Measurements from ENCODE around the gene SIPA1L3.

Gene SIPA1L3

DNA sequence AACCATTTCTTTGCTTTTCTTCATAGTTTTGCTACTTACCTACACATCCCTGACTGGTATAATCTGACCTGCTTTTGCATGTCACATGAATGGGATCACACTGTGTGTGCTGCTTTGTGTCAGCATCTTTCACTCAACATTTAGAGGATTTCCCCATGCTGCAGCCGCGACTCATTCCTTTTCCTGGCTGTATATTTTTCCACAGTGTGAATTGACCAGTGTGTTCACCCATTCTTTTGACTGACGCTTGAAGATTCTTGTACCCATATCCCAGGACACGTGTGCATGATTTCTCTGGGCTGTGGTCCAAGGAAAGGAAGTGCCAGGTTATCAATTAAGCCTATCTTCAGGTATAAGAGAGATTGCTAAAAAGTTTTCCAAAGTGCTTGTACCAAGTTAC, 198.6 kb downstream of the SIPA1L3 start:
- no peak for DNase-seq (ENCODE audit: low read depth in 2 of 2)

DNA sequence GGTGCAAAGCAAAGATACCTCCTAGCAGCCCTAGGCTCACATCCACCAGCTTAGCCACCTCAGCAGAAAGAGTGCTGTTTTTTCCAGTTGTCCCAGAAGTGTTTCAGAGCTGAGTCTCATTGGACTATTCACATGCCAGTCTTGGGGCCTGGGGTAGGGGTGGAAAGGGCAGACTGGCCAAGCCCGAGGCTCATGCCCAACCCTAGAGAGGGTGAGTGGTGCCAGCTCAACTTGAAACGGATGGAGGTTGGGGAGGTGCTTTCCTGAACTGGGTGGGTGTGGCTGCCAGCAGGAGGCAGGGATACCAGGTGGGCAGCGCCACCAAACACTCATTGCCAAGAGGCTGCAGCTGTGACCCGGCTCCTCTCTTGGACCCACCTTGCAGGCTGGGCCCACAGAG, 200.1 kb downstream of the SIPA1L3 start:
- no peak for DNase-seq (ENCODE audit: low read depth in 2 of 2)

DNA sequence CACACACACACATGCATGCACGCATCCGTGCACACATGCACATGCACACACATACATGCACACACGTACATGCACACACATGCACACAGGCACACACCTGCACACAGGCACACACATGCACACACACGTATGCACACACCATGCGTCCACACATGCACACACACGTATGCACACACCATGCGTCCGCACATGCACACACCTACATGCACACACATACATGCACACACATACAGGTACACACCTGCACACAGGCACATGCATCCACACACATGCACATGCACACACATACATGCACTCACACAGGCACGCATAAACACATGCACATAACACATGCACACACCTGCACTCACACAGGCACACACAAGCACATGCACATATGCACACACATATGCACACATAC, 204.9 kb downstream of the SIPA1L3 start:
- no peak for DNase-seq (ENCODE audit: low read depth in 2 of 2)

DNA sequence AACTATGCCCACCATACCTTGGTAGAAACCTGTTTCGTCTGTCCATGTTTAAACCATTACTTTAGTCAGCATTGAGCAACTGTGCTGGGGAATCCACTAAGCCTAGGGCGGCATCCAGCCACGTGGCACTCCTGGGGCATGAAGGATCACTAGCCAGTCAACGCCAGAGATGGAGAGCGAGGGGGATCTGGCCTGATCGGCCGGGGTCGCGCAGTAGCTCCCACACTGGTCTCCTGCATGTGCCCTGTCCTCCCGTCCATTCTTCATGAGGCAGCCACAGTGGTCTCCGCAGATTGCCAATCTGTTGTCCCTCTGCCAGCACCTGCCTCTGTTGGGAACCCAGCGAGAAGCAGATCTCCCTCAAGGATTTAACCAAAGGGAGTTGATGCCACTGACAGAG, 207.6 kb downstream of the SIPA1L3 start:
- no peak for DNase-seq (ENCODE audit: low read depth in 2 of 2)

DNA sequence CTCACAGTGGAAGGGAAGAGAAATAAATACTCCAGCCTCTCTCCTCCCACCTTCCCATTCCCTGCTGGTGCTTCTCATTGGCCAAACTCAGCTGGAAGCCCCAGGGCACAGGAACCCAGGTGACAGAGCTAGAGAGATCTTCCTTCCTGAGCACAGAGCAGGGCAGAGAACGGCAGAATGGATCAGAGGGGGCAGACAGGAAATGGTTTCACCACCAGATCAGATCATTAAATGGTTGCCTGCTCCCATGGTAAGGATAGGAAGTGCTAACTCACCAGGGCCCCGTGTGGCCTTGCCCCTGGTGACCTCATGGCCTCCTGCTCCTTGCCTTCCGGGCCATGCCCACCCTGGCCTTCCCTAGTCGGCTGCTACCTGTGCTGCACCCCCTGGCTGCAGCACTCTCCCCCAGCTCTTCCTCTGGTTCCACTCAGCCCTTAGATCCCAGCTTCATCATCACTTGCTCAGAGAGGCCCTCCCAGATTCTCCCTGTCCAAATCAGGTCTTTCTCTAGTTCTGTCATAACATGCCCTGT, 208.3 kb downstream of the SIPA1L3 start:
- no peak for DNase-seq (ENCODE audit: low read depth in 2 of 2)

DNA sequence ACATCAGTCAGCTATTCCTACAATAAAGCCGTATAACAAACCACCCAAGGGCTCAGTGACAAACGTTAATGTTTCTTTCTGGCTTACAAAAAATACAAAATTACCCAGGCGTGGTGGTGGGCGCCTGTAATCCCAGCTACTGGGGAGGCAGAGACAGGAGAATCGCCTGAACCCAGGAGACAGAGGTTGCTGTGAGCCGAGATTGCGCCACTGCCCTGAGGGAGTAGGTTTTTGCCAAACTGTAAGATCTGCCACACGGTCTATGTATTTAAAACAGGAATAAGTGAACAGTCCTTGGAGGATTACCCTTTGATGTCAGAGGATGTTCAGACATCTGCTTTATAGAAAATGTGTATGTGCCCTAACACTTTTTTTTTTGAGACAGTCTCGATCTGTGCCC, 211.2 kb downstream of the SIPA1L3 start:
- no peak for DNase-seq (ENCODE audit: low read depth in 2 of 2)

DNA sequence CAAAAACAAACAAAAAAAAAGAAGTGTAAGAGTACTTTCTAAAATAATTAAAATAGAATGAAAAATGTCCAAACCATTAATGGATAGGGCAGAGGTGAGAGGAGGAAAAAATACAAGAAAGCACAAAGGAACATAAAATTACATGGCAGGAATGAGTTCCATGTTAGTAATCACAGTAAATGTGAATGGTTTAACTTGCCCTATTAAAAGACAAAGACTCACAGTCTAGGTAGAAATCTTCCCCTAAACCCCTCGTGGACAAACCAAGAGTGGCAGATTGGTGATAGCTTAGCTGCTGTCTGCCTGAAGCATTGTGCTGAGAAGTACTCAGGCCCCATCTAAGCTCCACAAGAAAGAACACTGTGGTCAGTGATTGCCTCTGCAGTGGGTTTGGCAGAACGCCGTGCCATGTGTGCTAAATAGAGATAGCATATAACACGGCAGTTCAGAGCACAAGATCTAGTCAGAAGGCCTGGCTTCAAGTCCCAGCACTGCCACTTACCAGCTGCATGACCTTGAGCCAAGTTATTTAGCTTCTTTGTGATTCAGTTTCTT, 213.5 kb downstream of the SIPA1L3 start:
- no peak for DNase-seq (ENCODE audit: low read depth in 2 of 2)

DNA sequence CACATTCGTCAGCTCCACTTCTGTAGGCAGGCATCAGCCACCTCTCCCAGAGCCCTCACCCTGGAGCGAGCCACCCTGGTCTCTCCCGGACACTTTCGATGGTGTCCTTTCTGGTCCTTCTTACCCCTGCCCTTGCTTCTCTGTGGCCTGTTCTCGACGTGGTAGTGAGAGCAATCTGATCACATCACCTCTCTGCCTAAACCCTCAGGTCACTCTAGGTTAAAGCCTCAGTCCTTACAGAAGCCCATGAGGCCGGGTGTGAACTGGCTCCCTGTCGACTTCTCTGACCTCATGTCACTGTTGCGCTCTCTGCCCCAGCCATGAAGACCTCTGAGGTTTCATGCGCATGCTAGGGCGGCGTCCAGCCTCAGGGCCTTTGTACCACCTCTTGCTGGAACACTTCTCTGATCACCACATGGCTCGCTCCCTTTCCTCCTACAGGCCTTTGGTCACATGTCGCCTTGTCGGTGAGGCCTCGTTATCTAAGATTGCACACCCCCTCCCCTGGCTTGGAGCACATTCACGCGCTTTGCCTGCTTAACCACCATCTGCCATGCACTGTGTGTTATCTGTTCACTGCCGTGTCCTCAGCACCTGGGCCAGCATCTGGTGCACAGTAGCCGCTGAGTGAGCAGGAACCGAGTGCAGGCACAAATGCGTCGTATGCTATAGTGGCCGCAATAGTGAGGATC, 215.5 kb downstream of the SIPA1L3 start:
- DNase-seq (ENCODE audit: low read depth in 2 of 2) = no peak

DNA sequence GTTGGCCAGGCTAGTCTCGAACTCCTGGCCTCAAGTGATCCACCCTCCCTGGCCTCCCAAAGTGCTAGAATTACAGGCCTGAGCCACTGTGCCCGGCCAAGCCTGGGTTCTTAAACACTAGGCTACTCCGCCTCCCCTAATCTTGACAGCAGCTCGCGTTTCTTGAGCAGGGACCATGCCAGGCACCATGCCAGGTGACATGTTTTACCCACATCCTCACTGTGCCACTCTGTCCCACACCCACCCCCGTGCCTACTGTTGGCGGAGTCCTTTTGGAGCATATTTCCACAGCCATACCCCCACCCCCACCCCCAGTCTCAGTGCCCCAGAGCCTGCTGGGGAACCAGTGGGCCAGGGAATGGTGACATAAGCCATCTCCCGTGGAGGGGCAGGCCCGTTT, 218.2 kb downstream of the SIPA1L3 start:
- no peak for DNase-seq (ENCODE audit: low read depth in 2 of 2)

DNA sequence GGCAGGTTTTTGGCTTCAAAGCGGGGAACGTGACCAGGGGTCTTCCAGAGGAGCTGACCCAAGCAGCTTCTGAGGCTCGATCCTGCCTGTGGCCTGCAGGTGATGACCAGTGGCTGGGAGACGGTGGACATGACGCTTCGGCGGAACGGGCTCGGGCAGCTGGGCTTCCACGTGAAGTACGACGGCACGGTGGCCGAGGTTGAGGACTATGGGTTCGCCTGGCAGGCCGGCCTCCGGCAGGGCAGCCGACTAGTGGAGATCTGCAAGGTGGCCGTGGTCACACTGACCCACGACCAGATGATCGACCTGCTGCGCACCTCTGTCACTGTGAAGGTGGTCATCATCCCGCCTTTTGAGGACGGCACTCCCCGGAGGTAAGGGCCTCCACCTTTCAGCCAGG, 223.4 kb downstream of the SIPA1L3 start:
- no peak for DNase-seq (ENCODE audit: low read depth in 2 of 2)

DNA sequence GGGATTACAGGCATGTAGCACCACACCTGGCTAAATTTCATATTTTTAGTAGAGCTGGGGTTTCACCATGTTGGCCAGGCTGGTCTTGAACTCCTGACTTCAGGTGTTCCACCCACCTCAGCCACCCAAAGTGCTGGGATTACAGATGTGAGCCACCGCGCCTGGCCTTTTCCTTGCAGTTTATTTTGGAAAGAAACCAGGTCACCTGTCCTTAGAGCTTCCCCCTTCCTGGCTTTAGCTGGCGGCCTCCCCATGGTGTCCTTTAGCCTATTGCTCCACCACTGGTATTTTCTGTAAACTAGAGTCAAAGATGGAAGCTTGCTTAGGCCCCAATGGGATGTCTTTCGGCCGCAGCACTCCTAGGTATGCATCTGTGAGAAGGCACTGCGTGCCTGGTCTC, 225.8 kb downstream of the SIPA1L3 start:
- DNase-seq (ENCODE audit: low read depth in 2 of 2) = no peak

DNA sequence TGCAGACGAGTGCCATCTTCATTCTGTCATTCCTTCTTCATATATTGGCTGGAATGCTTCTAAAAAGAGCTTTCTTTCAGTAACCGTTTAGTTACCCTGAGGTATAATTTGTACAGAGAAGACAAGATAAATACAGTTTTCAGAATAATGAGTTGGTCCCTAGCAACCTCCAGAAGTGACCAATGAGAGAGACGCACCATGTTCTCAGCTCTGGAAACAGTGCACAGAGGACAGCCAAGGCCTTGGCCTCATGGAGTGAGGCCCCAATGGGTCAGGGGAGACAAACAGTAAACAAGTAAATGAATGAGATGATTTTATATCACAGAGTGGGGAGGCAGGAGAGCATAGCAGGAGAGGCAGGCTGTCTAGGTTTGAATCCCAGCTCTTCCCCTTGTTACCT, 226.3 kb downstream of the SIPA1L3 start:
- DNase-seq (ENCODE audit: low read depth in 2 of 2) = no peak

DNA sequence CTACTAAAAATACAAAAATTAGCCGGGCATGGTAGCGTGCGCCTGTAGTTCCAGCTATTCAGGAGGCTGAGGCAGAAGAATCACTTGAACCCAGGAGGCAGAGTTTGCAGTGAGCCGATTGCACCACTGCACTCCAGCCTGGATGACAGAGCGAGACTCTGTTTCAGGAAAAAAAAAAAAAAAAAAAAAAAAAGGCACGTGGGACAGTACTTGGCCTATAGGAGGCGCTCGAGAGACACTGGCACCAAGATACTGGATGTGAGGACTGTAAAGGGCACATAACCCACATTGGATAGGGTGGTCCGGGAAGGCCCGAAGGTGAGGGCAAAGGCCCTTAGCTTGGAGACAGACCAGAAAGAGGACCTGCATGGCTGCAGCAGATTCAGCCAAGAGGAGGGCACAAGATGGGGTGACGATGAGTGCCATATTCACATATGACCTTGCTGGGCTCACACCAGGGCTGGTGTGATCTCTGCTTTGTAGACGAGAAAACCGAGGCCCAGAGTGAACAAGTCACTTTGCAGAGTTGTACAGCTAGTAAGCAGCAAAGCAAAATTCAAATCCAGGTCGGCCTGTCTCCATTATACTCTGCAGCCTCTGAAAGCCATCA, 227.6 kb downstream of the SIPA1L3 start:
- DNase-seq (ENCODE audit: low read depth in 2 of 2) = peak in 1 of 2 donors; percentile 21

DNA sequence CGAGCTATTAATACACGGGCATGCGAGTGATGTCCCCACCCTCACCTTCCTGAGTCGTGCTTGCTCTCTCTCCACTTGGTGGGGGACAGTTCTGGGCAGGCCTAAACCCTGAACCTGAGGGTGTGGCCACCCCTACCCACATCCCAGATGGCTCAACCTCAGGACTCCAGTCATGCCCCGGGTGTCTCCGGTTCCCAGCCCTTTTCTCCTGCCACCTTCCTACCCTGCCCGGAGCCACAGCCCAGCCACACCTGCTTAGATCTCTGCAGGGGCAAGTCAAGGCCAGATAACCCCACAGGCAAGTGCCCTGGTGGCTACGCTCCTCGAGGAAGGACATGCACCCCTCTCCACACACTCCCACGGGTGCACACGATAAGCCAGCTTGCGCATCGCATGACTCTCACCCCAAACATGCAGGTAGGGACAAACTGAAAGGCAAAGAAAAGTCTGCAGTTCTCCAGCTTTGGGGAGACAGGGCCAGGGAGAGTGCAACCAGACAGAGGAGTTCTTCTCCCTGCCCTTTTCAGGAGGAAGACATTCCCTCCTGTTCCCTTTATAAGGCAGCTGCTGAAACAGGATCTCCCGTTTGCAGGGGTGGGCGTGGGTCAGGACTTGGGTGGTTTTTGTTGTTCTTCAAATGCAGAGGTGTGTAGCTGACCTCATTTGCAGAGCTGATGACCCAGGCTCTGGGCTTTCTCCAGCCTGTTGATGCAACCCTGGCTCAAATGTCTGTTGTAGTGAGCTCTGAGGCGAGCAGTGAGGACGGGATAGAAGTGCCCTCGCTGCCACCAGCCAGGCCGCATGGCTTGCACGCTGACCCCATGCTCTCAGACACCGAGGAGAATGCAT, 228.4 kb downstream of the SIPA1L3 start:
- no peak for DNase-seq (ENCODE audit: low read depth in 2 of 2)

DNA sequence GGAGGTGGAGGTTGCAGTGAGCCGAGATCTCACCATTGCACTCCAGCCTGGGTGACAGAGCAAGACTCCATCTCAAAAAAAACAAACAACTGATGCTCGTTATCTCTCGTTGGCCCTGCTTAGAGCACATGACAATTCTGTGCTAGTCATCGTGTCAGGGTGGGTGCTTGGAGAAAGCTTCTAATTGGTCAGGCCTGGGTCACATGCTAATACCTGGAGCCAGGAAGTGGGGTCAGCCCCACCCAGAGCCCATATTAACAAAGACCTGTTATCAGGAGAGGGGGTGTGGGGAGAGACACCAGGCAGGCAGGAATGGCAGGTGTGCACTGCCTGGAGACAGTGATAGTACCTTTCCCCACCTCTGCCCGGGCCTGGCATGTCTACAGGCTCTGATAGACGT, 232.1 kb downstream of the SIPA1L3 start:
- DNase-seq (ENCODE audit: low read depth in 2 of 2) = no peak

DNA sequence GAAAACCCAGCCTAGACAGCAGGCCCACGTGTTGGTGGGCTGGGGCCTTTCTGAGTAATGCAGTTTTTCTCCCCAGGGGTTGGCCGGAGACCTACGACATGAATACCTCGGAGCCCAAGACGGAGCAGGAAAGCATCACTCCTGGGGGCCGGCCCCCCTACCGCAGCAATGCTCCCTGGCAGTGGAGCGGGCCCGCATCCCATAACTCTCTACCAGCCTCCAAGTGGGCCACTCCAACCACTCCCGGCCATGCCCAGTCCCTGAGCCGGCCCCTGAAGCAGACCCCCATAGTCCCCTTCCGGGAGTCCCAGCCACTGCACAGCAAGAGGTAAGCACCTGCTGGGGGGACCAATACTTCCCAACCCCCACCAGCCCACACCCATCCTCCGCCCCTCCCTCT, 234.1 kb downstream of the SIPA1L3 start:
- no peak for DNase-seq (ENCODE audit: low read depth in 2 of 2)

DNA sequence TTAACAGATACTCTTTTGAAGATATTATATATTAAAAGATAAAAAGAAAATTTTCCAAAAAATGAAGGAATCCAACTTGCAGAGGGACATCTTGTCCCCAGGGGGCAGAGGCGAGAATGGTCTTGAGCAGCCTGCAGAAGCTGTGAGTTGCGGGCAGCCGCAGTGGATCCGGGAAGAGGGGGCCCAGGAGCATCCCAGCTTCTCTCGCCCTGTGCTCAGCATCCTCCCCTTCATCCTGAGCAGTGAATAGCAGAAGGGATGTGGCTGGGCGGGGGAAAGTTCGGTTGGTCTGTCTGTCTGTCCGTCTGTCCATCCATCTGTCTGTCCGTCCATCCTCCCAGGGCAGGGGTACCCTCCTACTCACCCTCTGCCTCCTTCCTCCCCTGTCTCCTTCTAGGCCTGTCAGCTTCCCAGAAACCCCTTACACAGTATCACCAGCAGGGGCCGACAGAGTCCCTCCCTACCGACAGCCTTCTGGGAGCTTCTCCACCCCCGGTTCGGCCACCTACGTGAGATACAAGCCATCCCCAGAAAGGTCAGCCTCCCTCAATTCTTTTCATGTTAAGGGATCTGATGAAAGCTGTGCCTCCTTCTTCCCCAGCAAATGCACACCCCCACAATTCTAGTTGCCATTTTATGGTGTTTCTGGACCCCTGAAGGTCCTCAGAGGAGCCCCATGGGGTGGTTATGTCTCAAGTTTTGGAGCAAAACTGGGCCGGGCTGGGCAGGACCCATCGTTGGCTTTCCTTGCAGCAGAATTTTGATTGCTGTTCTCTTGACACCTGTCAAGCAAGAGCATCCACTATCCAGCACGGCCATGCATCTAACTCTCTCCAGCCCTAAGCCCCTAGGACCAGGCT, 235.4 kb downstream of the SIPA1L3 start:
- peak; percentile 17 to 43 for DNase-seq (ENCODE audit: low read depth in 2 of 2)

DNA sequence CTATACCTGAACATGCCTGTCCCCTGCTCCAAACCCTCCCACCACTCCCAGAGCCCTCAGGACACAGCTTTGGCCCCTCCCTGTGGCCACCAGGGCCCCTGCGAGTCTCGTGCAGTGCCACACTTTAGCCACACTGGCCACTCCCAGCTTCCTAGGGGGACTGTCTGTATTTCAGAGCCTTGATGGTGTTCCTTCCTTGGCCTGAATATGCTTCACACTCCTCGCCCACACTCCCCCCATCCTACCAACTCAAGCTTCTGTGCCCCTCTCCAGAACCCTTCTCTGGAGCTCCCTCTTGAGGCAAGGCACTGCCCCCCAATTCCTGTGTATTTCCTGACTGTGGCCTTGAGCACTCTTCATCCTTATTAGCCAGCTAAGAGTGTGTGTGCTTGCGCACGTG, 236.8 kb downstream of the SIPA1L3 start:
- DNase-seq (ENCODE audit: low read depth in 2 of 2) = no peak

DNA sequence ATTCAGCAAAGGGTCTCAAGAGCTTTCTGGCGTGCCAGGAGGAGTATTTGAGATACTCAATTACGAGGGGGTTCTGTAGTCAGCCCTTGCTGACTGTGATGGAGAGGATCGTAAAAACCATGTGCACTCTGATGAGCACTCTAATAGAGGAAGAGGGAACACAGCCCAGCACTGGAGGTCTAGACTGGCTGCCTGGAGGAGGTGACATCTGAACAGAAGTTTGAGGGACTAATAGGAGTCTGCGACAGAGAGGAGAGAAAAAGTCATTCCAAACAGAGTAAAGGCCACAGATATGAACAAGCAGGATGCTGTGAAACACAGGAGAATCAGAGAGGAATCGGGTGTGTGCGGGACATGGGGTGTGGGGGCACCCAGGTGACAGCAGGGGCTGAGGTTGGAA, 237.7 kb downstream of the SIPA1L3 start:
- DNase-seq (ENCODE audit: low read depth in 2 of 2) = no peak

DNA sequence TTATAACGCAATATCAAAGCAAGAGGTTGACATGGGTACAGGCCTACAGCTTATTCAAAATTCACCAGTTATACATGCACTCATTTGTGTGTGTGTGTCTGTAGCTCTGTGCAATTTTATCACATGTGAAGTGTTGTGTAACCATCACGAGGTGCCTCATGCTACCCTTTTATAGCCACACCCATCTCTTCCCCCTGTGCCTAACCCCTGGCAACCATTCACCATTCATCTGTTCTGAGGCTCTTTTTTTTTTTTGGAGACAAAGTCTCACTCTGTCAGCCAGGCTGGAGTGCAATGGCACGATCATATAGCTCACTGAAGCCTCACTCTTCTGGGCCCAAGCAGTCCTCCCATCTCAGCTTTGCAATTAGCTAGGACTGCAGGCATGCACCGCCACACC, 238.6 kb downstream of the SIPA1L3 start:
- DNase-seq (ENCODE audit: low read depth in 2 of 2) = no peak

DNA sequence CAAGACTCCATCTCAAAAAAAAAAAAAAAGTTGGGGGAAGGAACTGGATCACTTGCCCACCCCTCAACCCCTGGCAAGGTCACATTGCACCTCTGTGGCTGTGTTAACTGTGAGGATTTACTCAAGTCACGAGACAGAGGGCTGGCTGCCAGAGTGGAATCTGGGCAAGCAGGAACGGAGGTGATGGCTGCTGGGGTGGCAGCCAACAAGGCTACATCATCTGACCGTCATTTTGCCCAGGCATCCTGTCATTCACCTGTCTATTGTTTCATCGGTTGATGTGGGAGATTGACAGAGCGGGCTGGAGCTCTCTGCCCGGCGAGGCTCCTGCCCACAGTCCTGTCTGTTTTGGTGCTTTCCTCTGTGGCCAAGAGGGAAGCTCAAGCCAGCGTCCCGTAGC, 241.3 kb downstream of the SIPA1L3 start:
- DNase-seq (ENCODE audit: low read depth in 2 of 2) = no peak
